Stimulated activated CD4-positive, alpha-beta T cell treated with anti-CD3 and anti-CD28 coated beads, Interleukin-4, amount 100 ng/mL, for 1 hour (primary cell): ENCODE measurements around the gene HIKESHI.
"Not testable (repeated sequence)": the region's sequence is repeated elsewhere in the genome, so short reads cannot be mapped to it uniquely, and the experiment has no call there.

Experiments
- DNase-seq: peaks from one replicate; pipeline ENCODE4 v3.0.0-alpha.2; 2020

Gene HIKESHI

GRCh38 chr11:86294026-86294425, 8.0 kb upstream of the HIKESHI start:
- DNase-seq: no peak

GRCh38 chr11:86301742-86302091, 323 bp upstream of the HIKESHI start:
- DNase-seq: no peak

GRCh38 chr11:86303257-86303656, 1.2 kb downstream of the HIKESHI start:
- DNase-seq: no peak

GRCh38 chr11:86308710-86309109, 6.7 kb downstream of the HIKESHI start:
- not testable (repeated sequence) for DNase-seq

GRCh38 chr11:86313793-86314192, 11.8 kb downstream of the HIKESHI start:
- no peak for DNase-seq

GRCh38 chr11:86314636-86315035, 12.6 kb downstream of the HIKESHI start:
- DNase-seq: no peak

GRCh38 chr11:86335131-86335767, 33.2 kb downstream of the HIKESHI start:
- DNase-seq: no peak

GRCh38 chr11:86337227-86337626, 35.2 kb downstream of the HIKESHI start:
- DNase-seq: no peak

GRCh38 chr11:86341382-86341781, 39.3 kb downstream of the HIKESHI start:
- DNase-seq: no peak

- DNase-seq: no peak
Measured at GRCh38 chr11:86346513-86346912, 44.5 kb downstream of the HIKESHI start.

- no peak for DNase-seq
Measured at GRCh38 chr11:86355256-86355655, 53.2 kb downstream of the HIKESHI start.

GRCh38 chr11:86357412-86357811, 55.4 kb downstream of the HIKESHI start:
- DNase-seq: not testable (repeated sequence)

GRCh38 chr11:86358720-86359119, 56.7 kb downstream of the HIKESHI start:
- no peak for DNase-seq

- no peak for DNase-seq
Measured at GRCh38 chr11:86360775-86361395, 58.8 kb downstream of the HIKESHI start.

- DNase-seq: no peak
Measured at GRCh38 chr11:86363424-86363823, 61.4 kb downstream of the HIKESHI start.

GRCh38 chr11:86365546-86365945, 63.5 kb downstream of the HIKESHI start:
- DNase-seq: no peak

GRCh38 chr11:86369668-86370067, 67.6 kb downstream of the HIKESHI start:
- DNase-seq: no peak

GRCh38 chr11:86370171-86370570, 68.1 kb downstream of the HIKESHI start:
- DNase-seq: no peak

GRCh38 chr11:86370922-86371594, 69.0 kb downstream of the HIKESHI start:
- DNase-seq: no peak

- no peak for DNase-seq
Measured at GRCh38 chr11:86372041-86372440, 70.0 kb downstream of the HIKESHI start.

- no peak for DNase-seq
Measured at GRCh38 chr11:86372586-86372985, 70.5 kb downstream of the HIKESHI start.

GRCh38 chr11:86374069-86374468, 72.0 kb downstream of the HIKESHI start:
- DNase-seq: no peak

- no peak for DNase-seq
Measured at GRCh38 chr11:86374586-86374985, 72.5 kb downstream of the HIKESHI start, which contains the start of gene CCDC81. CCDC81 (plus strand) TSS chr11:86374887; CDS start chr11:86375164, 277 bp downstream.

GRCh38 chr11:86377972-86378371, 75.9 kb downstream of the HIKESHI start:
- no peak for DNase-seq
